Embryonic facial prominence (tissue), 1 donor: Measurements from ENCODE around the gene MED28.
"Not testable (repeated sequence)": the region's sequence is repeated elsewhere in the genome, so short reads cannot be mapped to it uniquely, and the experiment has no call there.

Experiments used
- DNase-seq: peaks from one replicate; pipeline ENCODE4 v3.0.0-alpha.2; 2016; ENCODE audit errors: extremely low spot score

MED28 gene

DNA sequence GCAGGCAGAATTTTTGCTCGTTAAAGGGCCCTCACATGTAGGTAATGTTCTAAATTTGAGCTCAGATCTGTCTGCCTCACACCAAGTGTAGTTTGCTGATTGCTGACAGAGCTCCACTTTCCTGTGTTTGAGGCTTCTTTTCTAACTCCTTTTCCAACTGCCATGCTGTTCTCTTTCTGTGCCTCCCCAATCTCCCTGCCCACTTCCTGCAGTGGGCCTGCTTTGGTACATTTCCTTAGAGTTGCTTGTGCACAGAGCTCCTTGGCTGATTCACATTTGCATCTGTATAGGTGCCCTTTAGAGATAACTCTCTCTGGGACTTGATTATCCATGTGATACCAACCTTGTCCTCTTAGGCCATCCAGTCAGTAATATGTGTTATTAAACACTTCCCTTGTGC, 4.5 kb downstream of the MED28 start:
- DNase-seq = no peak

- no peak for DNase-seq
Measured at GRCh38 chr4:17619416-17620105, 5.1 kb downstream of the MED28 start.

- no peak for DNase-seq
Measured at GRCh38 chr4:17623451-17624001, 9.1 kb downstream of the MED28 start.

DNA sequence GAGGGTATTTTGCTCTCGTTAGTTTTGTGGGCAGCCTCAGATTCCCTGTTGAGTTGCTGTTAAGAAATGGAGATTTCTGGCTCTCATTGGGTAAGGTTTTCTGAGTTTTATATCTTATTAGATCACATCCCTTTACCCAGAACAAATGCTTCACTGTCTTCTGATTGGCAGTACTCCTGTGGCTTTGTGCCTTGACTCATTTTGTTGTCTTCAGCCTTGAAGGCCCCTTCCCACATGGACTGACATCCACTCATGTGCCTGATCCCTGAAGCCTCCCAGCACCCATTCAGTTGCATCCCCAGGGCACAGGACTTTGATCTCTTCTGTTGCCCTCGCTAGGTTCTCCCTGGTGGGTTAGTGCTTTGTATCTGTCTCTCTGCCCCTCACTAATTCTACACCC, 10.4 kb downstream of the MED28 start:
- no peak for DNase-seq

- DNase-seq = no peak
Measured at GRCh38 chr4:17630228-17630627, 15.8 kb downstream of the MED28 start.

DNA sequence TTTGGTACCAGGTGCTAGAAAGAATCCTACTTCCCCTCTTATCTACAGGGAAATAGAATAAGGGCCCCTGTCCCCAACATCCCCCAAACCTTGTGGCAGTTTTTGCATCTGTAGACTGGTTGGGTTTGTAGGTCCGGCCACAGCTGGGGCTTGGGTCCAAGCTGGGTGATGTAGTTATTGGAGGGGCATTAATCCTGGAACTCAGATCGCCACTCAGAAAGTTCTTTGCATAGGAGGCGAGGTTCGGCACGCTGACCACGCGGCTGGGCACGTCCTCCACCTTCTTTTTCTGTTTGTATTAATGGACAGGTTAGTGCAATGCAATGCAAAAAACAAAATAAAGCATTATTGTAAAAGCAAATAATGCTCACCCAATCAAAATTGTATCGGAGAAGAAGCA, 19.2 kb downstream of the MED28 start:
- no peak for DNase-seq

DNA sequence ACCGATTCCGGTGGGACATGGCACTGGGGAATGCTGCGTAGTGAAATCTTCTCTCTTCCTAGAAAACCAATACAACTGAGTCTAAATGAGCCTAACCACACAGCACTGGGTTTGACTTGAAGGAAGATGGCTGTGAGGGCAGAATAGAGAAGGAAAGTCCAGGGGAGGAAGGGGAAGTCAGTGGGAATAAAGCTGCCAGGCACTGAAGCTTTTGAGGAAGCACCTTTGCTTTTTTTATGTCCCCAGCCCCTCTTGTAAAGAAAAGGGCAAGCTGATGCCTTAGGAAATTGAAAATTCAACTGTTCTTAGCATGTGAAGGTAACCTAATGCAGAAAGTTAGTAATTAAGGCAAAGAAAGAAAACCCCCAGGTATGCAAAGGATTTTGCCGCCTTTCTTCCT, 20.6 kb downstream of the MED28 start:
- DNase-seq = no peak

GRCh38 chr4:17636341-17636695, 21.9 kb downstream of the MED28 start:
- DNase-seq = no peak

- no peak for DNase-seq
Measured at GRCh38 chr4:17636696-17637622, 22.5 kb downstream of the MED28 start.

- DNase-seq = no peak
Measured at GRCh38 chr4:17639136-17639535, 24.7 kb downstream of the MED28 start.

DNA sequence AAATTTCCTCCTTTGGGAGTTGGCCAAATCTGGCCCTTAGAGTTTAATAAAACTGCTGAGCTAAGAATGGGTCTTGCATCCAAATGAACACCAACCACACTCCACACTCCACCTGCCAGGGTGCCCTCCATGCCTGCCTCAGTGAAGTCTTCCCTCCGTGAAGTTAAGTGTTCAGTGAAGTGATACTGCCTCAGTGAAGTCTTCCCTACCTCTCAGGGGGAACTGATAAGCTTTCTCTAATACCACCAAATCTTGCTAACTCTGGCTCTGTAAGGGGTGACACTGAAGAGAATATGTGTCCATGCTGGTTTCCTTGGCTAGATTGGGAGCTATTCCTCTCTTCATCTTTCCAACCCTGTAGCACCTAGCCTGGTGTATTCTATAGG, 27.9 kb downstream of the MED28 start:
- no peak for DNase-seq

GRCh38 chr4:17646693-17647092, 32.3 kb downstream of the MED28 start:
- no peak for DNase-seq

GRCh38 chr4:17647176-17647806, 32.9 kb downstream of the MED28 start:
- no peak for DNase-seq

DNA sequence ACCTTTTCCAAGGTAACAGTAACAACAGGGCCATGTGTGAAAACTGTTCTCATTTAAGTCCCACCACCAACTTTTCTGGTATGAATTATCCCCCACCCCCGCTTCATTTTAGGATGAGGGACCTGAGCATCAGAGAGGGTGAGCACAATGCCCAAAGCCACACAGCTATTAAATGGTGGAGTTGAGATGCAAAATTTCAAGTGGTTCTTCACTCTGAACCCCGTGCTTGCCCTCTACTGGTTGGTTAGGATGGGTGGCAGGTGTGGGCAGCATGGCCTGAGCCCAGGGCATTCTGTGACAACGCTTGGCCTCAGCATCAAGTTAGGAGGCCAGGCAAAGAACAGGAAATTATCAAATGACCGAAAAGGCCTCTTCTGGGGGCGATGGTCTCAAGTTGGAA, 33.5 kb downstream of the MED28 start:
- no peak for DNase-seq

- no peak for DNase-seq
Measured at GRCh38 chr4:17650406-17650805, 36.0 kb downstream of the MED28 start.

DNA sequence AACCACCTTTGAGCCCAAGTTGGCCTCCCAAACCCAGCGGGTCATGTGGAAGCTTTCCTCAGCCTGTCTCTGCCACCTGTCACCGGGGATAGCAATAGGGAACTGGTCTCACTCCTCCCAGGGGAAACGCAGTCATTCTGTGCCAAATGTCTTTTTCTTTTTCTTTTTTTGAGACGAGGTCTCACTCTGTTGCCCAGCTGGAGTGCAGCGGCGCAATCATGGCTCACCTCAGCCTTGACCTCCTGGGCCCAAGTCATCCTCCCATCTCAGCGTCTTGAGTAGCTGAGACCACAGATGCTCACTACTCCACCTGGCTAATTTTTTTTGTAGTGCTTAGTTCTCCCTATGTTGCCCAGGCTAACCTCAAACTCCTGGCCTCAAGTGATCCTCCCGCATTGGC, 40.3 kb downstream of the MED28 start:
- no peak for DNase-seq

- no peak for DNase-seq
Measured at GRCh38 chr4:17657090-17657489, 42.6 kb downstream of the MED28 start.

DNA sequence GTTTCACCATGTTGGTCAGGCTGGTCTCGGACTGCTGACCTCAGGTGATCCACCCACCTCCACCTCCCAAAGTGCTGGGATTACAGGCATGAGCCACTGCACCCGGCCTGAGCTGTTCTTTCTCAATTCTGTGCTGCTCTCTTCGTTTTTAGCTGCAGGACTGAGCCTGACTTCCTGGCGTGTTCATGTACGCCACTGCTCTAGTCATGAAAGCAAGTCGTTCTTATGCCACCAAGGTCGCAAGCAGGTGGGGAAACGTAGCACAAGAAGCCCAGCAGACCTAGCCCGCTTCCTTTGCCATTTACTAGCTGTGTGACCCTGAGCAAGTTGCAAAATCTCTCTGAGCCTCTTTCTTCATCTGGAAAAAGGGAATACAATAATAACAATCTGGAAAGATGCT, 43.4 kb downstream of the MED28 start:
- DNase-seq = no peak

- not testable (repeated sequence) for DNase-seq
Measured at GRCh38 chr4:17659196-17659595, 44.8 kb downstream of the MED28 start.

DNA sequence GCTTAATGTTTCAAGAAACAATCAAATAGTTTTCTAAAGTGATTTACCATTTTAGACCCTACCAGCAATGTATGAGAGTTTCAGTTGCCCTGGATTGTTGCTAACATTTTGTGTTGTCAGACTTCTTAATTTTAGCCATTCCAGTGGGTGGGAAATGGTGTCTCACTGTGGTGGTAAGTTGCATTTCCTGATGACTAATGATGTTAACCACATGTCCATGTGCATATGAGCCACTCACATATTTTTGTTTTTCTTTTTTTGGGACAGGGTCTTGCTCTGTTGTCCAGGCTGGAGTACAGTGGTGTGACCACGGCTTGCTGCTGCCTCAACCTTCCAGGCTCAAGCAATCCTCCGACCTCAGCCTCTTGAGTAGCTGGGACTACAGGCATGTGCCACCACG, 48.3 kb downstream of the MED28 start:
- DNase-seq = no peak

DNA sequence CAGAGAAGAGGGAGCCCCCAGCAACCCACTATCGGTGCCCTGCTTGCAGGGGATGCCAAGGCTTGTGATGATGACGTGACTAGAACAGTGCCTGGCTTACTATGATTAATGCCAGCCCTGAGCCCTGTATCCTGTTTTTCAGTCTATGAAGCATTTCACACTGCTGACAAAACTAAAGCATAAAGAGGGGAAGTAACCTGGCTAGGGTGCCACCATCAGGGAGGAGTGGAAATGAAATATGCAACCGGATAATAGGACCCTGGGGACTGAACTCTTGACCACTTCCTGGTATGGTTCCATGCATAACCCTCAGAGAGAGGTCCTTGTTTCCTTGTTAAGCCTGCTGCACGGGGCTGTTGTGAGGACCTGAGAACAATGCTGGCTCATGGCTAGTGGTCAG, 50.3 kb downstream of the MED28 start:
- no peak for DNase-seq

- DNase-seq = no peak
Measured at GRCh38 chr4:17665346-17665745, 50.9 kb downstream of the MED28 start.

GRCh38 chr4:17665852-17666251, 51.4 kb downstream of the MED28 start:
- DNase-seq = no peak
